Epithelial cell of esophagus (primary cell): ENCODE measurements around the gene MAK.
A peak's percentile ranks its signal among the peaks of the same experiment; 100 is the strongest.

Experiments used
- DNase-seq: peaks from one replicate; pipeline ENCODE4 v3.0.0; 2010; ENCODE audit warnings: low read depth
- H3K4me3 ChIP-seq: 2 replicates; pipeline ENCODE4 v1.5.1; 2011; ENCODE audit warnings: mild to moderate bottlenecking, low read length, control low read depth
- TF ChIP-seq, protein P1 (sequence below): IDR thresholded peaks from 2 replicates; pipeline ENCODE4 v1.5.1; 2011; ENCODE audit warnings: low read depth, mild to moderate bottlenecking, low read length, control low read depth, inconsistent platforms; ENCODE audit not compliant: insufficient read depth; ENCODE audit errors: missing control alignments

MAK gene

GRCh38 chr6:10736731-10737130 is 101.6 kb downstream of the MAK start:
- DNase-seq, result no peak
- TF ChIP-seq, protein P1, sequence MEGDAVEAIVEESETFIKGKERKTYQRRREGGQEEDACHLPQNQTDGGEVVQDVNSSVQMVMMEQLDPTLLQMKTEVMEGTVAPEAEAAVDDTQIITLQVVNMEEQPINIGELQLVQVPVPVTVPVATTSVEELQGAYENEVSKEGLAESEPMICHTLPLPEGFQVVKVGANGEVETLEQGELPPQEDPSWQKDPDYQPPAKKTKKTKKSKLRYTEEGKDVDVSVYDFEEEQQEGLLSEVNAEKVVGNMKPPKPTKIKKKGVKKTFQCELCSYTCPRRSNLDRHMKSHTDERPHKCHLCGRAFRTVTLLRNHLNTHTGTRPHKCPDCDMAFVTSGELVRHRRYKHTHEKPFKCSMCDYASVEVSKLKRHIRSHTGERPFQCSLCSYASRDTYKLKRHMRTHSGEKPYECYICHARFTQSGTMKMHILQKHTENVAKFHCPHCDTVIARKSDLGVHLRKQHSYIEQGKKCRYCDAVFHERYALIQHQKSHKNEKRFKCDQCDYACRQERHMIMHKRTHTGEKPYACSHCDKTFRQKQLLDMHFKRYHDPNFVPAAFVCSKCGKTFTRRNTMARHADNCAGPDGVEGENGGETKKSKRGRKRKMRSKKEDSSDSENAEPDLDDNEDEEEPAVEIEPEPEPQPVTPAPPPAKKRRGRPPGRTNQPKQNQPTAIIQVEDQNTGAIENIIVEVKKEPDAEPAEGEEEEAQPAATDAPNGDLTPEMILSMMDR, result no peak
- no peak overlapping the region for H3K4me3 ChIP-seq

DNA sequence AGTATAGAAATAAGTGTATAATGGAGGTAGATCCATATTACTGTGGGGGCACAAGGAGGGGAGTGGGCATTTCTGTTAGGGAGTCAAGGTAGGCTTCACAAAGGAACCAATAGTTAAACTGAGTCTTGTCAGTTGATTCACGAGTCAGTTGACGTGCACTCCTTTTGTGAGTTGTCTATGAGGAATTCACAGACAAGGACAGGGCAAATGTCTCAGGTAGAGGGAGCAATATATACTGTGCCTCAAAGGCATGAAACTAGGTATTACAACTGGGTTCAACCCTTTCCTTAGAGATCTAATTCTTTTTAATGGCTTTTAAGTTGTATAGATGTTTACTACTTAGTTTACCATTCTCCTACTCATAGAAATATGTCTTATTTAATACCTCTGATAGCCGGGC is 104.5 kb downstream of the MAK start:
- DNase-seq, result peak; percentile 69
- TF ChIP-seq, protein P1, result no peak

DNA sequence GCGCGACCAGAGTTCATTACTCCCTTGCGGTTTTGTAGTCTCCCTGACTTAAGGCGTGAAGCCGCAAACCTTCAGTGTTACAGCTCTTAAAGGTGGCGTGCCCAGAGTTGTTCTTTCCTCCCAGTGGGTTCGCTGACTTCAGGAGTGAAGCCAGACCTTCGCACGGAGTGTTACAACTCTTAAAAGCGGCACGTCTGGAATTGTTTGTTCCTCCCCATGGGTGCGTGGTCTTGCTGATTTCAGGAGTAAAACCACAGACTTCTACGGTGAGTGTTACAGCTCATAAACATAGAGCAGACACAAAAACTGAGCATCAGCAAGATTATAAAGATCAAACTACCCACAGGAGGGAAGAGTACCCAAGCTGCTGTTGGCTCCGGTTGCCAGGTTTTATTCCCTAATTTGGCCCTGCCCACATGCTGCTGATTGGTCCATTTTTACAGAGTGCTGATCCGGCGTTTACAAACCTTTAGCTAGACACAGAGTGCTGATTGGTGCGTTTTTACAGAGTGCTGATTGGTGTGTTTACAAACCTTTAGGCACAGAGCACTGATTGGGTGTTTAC is 105.1 kb downstream of the MAK start:
- no peak overlapping the region for H3K4me3 ChIP-seq
- DNase-seq, result no peak
- TF ChIP-seq, protein P1, result no peak

More for the DNA sequence above, 104.5 kb downstream of the MAK start:
- no peak overlapping the region for H3K4me3 ChIP-seq

GRCh38 chr6:10730254-10730653 is 108.1 kb downstream of the MAK start:
- DNase-seq, result no peak
- TF ChIP-seq, protein P1, result no peak
- no peak overlapping the region for H3K4me3 ChIP-seq

GRCh38 chr6:10725716-10726115 is 112.6 kb downstream of the MAK start:
- H3K4me3 ChIP-seq, result no peak overlapping the region
- no peak for DNase-seq
- TF ChIP-seq, protein P1, result no peak

DNA sequence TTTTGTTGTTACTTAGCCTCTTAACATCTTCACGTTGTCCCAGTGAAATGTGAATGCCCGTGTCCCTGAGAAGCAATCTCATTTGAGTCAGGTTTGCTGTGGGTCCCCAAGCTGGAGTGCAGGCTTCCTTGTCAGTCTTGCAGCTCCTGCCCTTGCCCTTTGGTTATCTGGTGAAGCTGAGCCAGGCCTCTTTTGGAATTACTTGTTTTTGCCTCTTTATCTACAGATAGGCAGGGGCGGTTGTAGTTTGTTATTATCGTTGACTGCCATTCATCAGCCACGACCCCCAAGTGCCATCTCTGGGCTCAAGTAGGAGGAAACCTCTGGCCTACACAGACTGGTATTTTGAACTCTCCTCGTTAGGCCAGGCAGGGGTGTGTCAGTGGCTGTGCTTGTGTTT is 113.3 kb downstream of the MAK start:
- TF ChIP-seq, protein P1, result no peak

GRCh38 chr6:10723567-10723881 is 114.8 kb downstream of the MAK start:
- TF ChIP-seq, protein P1, result no peak
- DNase-seq, result no peak
- H3K4me3 ChIP-seq, result peak overlapping the region; percentile 91

More for the DNA sequence above, 113.3 kb downstream of the MAK start:
- H3K4me3 ChIP-seq, result no peak overlapping the region
- DNase-seq, result no peak
